Keratinocyte (primary cell): Measurements from ENCODE around the gene SLC16A1. TPM values are rescaled to one million over a fixed set of nuclear protein-coding genes. Genes with fewer than 3 reads are reported as not detected.

Experiments used
- DNase-seq: peaks from one replicate; pipeline ENCODE4 v3.0.0-alpha.2; 2011; ENCODE audit warnings: low read depth, missing footprints, low spot score
- FAIRE-seq: peaks from 2 replicates; lab custom pipeline; 2011; peaks lifted over from hg19 to GRCh38; lab: Jason Lieb, UNC
- H2AFZ ChIP-seq: 2 replicates; pipeline ENCODE4 v1.6.0; 2012; ENCODE audit warnings: low read length, control low read depth, inconsistent platforms; ENCODE audit not compliant: control insufficient read depth
- H3K27ac ChIP-seq: 2 replicates; pipeline ENCODE4 v1.5.1; 2011; ENCODE audit warnings: low read length; ENCODE audit not compliant: control insufficient read depth, insufficient read depth
- H3K27me3 ChIP-seq: 3 replicates; pipeline ENCODE4 v1.6.0; 2011; ENCODE audit warnings: low read length; ENCODE audit not compliant: control insufficient read depth, insufficient read depth; ENCODE audit errors: extremely low read depth
- H3K36me3 ChIP-seq, 2 experiments: 2 replicates in 1 of 2; 3 replicates in 1 of 2; pipeline ENCODE4 v1.5.1; 2011; ENCODE audit warnings: low read length in 2 of 2, mild to moderate bottlenecking in 1 of 2; ENCODE audit not compliant: control insufficient read depth in 2 of 2, insufficient read depth in 2 of 2; ENCODE audit errors: extremely low read depth in 1 of 2
- H3K4me1 ChIP-seq: 3 replicates; pipeline ENCODE4 v1.5.1; 2011; ENCODE audit warnings: low read length; ENCODE audit not compliant: control insufficient read depth, insufficient read depth; ENCODE audit errors: extremely low read depth
- H3K4me2 ChIP-seq: 3 replicates; pipeline ENCODE4 v1.6.0; 2011; ENCODE audit warnings: low read depth, low read length; ENCODE audit not compliant: control insufficient read depth, insufficient read depth; ENCODE audit errors: extremely low read depth
- H3K4me3 ChIP-seq, 3 experiments: fragments of 200-600 bp in 1 of 3; sonication (generic) in 1 of 3; 2 replicates in 2 of 3; 3 replicates in 1 of 3; pipeline ENCODE4 v1.5.1; 2011 to 2016; ENCODE audit warnings: low read length in 3 of 3, mild to moderate bottlenecking in 3 of 3, control low read depth in 2 of 3, inconsistent platforms in 1 of 3, low read depth in 1 of 3, mixed read lengths in 1 of 3, mixed run types in 1 of 3, moderate library complexity in 1 of 3; ENCODE audit not compliant: control insufficient read depth in 2 of 3, insufficient read depth in 2 of 3; ENCODE audit errors: extremely low read depth in 1 of 3
- H3K79me2 ChIP-seq: 2 replicates; pipeline ENCODE4 v1.6.0; 2012; ENCODE audit warnings: low read length; ENCODE audit not compliant: control insufficient read depth, insufficient read depth
- H3K9ac ChIP-seq: 3 replicates; pipeline ENCODE4 v1.6.0; 2011; ENCODE audit warnings: low read length; ENCODE audit not compliant: control insufficient read depth, insufficient read depth; ENCODE audit errors: extremely low read depth
- H3K9me1 ChIP-seq: 3 replicates; pipeline ENCODE4 v1.6.0; 2011; ENCODE audit warnings: low read length; ENCODE audit not compliant: control insufficient read depth, insufficient read depth; ENCODE audit errors: extremely low read depth
- H3K9me3 ChIP-seq: 2 replicates; pipeline ENCODE4 v1.5.1; 2012; ENCODE audit warnings: low read depth, low read length; ENCODE audit not compliant: control insufficient read depth
- H4K20me1 ChIP-seq: 3 replicates; pipeline ENCODE4 v1.6.0; 2011; ENCODE audit warnings: low read length; ENCODE audit not compliant: control insufficient read depth, insufficient read depth; ENCODE audit errors: extremely low read depth
- EZH2 ChIP-seq: IDR thresholded peaks from one replicate; pipeline ENCODE4 v1.6.1; 2012; ENCODE audit warnings: inconsistent platforms, mild to moderate bottlenecking, low read length, moderate library complexity
- dilution Hi-C: fragments of 300-500 bp; cut with MboI; formaldehyde crosslinking; loops from one replicate; pipeline ENCODE4 v1.7.0; 2020; ENCODE audit warnings: low sequenced_read_pairs; ENCODE audit not compliant: extremely low pct_ligation_motif_present
- polyA plus RNA-seq, 5 experiments: library from polyadenylated mRNA; depleted of rRNA in 3 of 5; stranded (reverse) in 3 of 5; stranded (forward) in 1 of 5; unstranded in 1 of 5; fragments of >200 nt; gene quantifications; 1 replicate in 1 of 5; 2 replicates in 3 of 5; 3 replicates in 1 of 5; pipeline versions ENCODE4 v1.2.1 to v1.2.3, GENCODE V29; 2011 to 2012; ENCODE audit warnings: missing spikeins in 2 of 5, low read depth in 1 of 5, low replicate concordance in 1 of 5
- TF ChIP-seq, protein P1 (sequence below), 3 experiments: IDR thresholded peaks in 1 of 3; conservative IDR thresholded peaks in 1 of 3; optimal IDR thresholded peaks in 1 of 3; 2 replicates in 2 of 3; 3 replicates in 1 of 3; pipeline versions ENCODE3 to v1.5.1; 2011; ENCODE audit warnings: low read length in 3 of 3, mild to moderate bottlenecking in 3 of 3, moderate library complexity in 2 of 3, control low read depth in 1 of 3, inconsistent platforms in 1 of 3; ENCODE audit not compliant: insufficient read depth in 2 of 3; ENCODE audit errors: extremely low read depth in 1 of 3

Gene SLC16A1
- polyA plus RNA-seq, 1 donor (not counting 4 experiments of a cell fraction or from before 2014, with no cell fraction given), result 242 TPM

- Histone ChIP-seq H3K36me3 (no peaks in the 10 kb centered on the region), H2AFZ (no peak overlapping the region), H3K79me2 (no peaks in the 10 kb centered on the region), H3K4me2 (no peak overlapping the region), H3K9me1 (no peaks in the 10 kb centered on the region), H3K27me3 (no peaks in the 10 kb centered on the region), H3K9me3 (no peaks in the 10 kb centered on the region), H3K9ac (no peak overlapping the region), H3K4me1 (peaks cover 38% of the 10 kb centered on the region), H3K27ac (no peak overlapping the region), H4K20me1 (no peaks in the 10 kb centered on the region), H3K4me3 (no peak overlapping the region)
- FAIRE-seq, result no peak
- DNase-seq, result no peak
- dilution Hi-C loops, result no loop called here
- TF ChIP-seq, protein P1, sequence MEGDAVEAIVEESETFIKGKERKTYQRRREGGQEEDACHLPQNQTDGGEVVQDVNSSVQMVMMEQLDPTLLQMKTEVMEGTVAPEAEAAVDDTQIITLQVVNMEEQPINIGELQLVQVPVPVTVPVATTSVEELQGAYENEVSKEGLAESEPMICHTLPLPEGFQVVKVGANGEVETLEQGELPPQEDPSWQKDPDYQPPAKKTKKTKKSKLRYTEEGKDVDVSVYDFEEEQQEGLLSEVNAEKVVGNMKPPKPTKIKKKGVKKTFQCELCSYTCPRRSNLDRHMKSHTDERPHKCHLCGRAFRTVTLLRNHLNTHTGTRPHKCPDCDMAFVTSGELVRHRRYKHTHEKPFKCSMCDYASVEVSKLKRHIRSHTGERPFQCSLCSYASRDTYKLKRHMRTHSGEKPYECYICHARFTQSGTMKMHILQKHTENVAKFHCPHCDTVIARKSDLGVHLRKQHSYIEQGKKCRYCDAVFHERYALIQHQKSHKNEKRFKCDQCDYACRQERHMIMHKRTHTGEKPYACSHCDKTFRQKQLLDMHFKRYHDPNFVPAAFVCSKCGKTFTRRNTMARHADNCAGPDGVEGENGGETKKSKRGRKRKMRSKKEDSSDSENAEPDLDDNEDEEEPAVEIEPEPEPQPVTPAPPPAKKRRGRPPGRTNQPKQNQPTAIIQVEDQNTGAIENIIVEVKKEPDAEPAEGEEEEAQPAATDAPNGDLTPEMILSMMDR (optimal IDR thresholded peaks at IDR 0.05 in 1 of 3, IDR thresholded peaks at IDR 0.05 in 1 of 3, conservative IDR thresholded peaks at IDR 0.05 in 1 of 3; ENCODE audit: extremely low read depth in 1 of 3, insufficient read depth in 2 of 3, low read length in 3 of 3), result no peak
Observed at GRCh38 chr1:112869895-112870294, 86.1 kb downstream of the SLC16A1 start.

- TF ChIP-seq EZH2, result no peak
- TF ChIP-seq, protein P1 (optimal IDR thresholded peaks at IDR 0.05 in 1 of 3, IDR thresholded peaks at IDR 0.05 in 1 of 3, conservative IDR thresholded peaks at IDR 0.05 in 1 of 3; ENCODE audit: extremely low read depth in 1 of 3, insufficient read depth in 2 of 3, low read length in 3 of 3), result no peak
- Histone ChIP-seq H3K27me3 (no peaks in the 10 kb centered on the region), H3K79me2 (no peaks in the 10 kb centered on the region), H3K9me3 (no peaks in the 10 kb centered on the region), H3K36me3 (no peaks in the 10 kb centered on the region), H3K4me3 (no peak overlapping the region), H3K27ac (no peak overlapping the region), H3K9me1 (no peaks in the 10 kb centered on the region), H3K4me1 (peaks cover 29% of the 10 kb centered on the region), H3K9ac (no peak overlapping the region), H3K4me2 (no peak overlapping the region), H4K20me1 (no peaks in the 10 kb centered on the region), H2AFZ (no peak overlapping the region)
- FAIRE-seq (no peak), DNase-seq (no peak)
- dilution Hi-C loops, result no loop called here
Observed at GRCh38 chr1:112868191-112868590, 87.8 kb downstream of the SLC16A1 start.
